Measurements from ENCODE around the gene PDE4C. TPM values are rescaled to one million over a fixed set of nuclear protein-coding genes. Genes with fewer than 3 reads are reported as not detected.

The PDE4C gene
- total RNA-seq, 1 experiment from 2014 or later = 1.8 TPM

DNA sequence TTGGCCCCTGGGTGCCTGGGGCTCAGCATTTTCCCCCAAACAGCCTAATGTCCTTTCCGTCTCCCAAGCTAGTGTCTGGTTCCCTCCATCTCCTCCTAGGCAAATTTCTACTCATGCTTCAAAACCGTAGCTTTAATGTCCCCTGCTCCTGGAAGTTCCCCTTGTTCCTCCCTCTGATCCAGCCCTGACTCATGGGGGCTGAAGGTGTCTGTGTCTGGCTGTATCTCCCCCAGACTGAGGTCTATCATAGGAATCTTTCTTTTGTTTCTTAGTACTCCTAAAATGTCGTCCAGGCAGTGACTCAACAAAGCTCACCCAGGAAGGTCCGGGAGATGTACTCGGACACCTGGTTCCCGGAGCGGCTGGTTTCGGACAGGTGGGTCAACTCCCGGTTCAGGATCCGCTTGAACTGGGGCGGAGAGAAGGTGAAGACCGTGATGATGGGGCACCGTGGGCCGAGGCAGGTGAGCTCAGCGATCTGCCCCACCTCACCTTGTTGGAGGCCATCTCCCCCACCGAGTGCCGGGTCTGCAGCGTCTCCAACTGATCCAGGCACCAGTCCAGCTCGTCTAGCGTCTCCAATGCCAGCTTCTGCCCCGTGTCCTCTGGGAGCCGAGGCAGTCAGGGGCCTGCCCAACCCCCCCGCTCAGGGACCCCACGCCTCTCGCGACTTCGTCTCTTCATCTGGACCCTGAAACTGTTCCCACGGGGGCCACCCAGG is 6.2 kb downstream of the PDE4C start:
- CTCF ChIA-PET = interaction anchor here (0.6 kb wide), 1 partner anchor 13 kb away, joined by 3 read pairs; no protein-coding TSS in a partner anchor

GRCh38 chr19:18218600-18218999 is 7.6 kb downstream of the PDE4C start:
- CTCF ChIA-PET = no interaction called here
- BruUV-seq (replicated peaks) = no TSS peak
- ATAC-seq = no peak

More for the DNA sequence above, 6.2 kb downstream of the PDE4C start:
- H3K9me2 ChIP-seq (replicated peaks; ENCODE audit: low read length) = no peaks in the 10 kb centered on the region
- intact Hi-C loops (cut with micrococcal nuclease) = no loop called here
- no peak for DNase-seq
- no peak overlapping the region for H3K4me3 ChIP-seq (ENCODE audit: low read length)
- H3F3A ChIP-seq (ENCODE audit: low read length, unreplicated experiment) = no peaks in the 10 kb centered on the region
- no peaks in the 10 kb centered on the region for H3K36me3 ChIP-seq (ENCODE audit: low read depth, low read length)
- H3K79me2 ChIP-seq (ENCODE audit: low read length) = no peaks in the 10 kb centered on the region
- peaks cover 7% of the 10 kb centered on the region for H3K4me1 ChIP-seq (ENCODE audit: insufficient read depth, low read length)
- H3K27me3 ChIP-seq (ENCODE audit: low read length) = peaks cover 2% of the 10 kb centered on the region; the same call in 1 of the 2 replicates
- BruUV-seq (replicated peaks) = no TSS peak
- TF ChIP-seq CTCF (conservative IDR thresholded peaks at IDR 0.05; ENCODE audit: low read depth, low read length) (no peak), EZH2phosphoT487 (IDR thresholded peaks at IDR 0.05; ENCODE audit: borderline replicate concordance, low read length) (no peak), EZH2 (IDR thresholded peaks at IDR 0.05; ENCODE audit: low read length, unreplicated experiment) (no peak)
- H2AFZ ChIP-seq (ENCODE audit: low read length) = no peak overlapping the region
- H3K9me3 ChIP-seq (ENCODE audit: low read length) = no peaks in the 10 kb centered on the region
- no peak overlapping the region for H3K27ac ChIP-seq (ENCODE audit: low read length)
- no peaks in the 10 kb centered on the region for H4K20me1 ChIP-seq (ENCODE audit: low read length)
- H3K9ac ChIP-seq (ENCODE audit: low read length) = no peak overlapping the region
- ATAC-seq = no peak
- POLR2A ChIA-PET (ENCODE audit: unreplicated experiment) = no interaction called here
- H3K4me2 ChIP-seq (ENCODE audit: low read length) = no peak overlapping the region

More at GRCh38 chr19:18218600-18218999, 7.6 kb downstream of the PDE4C start:
- no peak overlapping the region for H3K27ac ChIP-seq (ENCODE audit: low read length)
- no peak overlapping the region for H2AFZ ChIP-seq (ENCODE audit: low read length)
- no peaks in the 10 kb centered on the region for H4K20me1 ChIP-seq (ENCODE audit: low read length)
- no peak overlapping the region for H3K4me3 ChIP-seq (ENCODE audit: low read length)
- H3K36me3 ChIP-seq (ENCODE audit: low read depth, low read length) = no peaks in the 10 kb centered on the region
- H3K9me2 ChIP-seq (replicated peaks; ENCODE audit: low read length) = no peaks in the 10 kb centered on the region
- H3K27me3 ChIP-seq (ENCODE audit: low read length) = no peaks in the 10 kb centered on the region
- no peaks in the 10 kb centered on the region for H3F3A ChIP-seq (ENCODE audit: low read length, unreplicated experiment)
- DNase-seq = no peak
- intact Hi-C loops (cut with micrococcal nuclease) = no loop called here
- H3K9ac ChIP-seq (ENCODE audit: low read length) = no peak overlapping the region
- no peak overlapping the region for H3K4me2 ChIP-seq (ENCODE audit: low read length)
- TF ChIP-seq EZH2phosphoT487 (IDR thresholded peaks at IDR 0.05; ENCODE audit: borderline replicate concordance, low read length) (no peak), EZH2 (IDR thresholded peaks at IDR 0.05; ENCODE audit: low read length, unreplicated experiment) (no peak), CTCF (conservative IDR thresholded peaks at IDR 0.05; ENCODE audit: low read depth, low read length) (no peak)
- H3K4me1 ChIP-seq (ENCODE audit: insufficient read depth, low read length) = peaks cover 4% of the 10 kb centered on the region
- no peaks in the 10 kb centered on the region for H3K79me2 ChIP-seq (ENCODE audit: low read length)
- H3K9me3 ChIP-seq (ENCODE audit: low read length) = no peaks in the 10 kb centered on the region
- POLR2A ChIA-PET (ENCODE audit: unreplicated experiment) = no interaction called here

Data from PC-3 (cell line).